HG03135 (cell line): ENCODE measurements around the gene MYO7A.

ENCODE experiments used
- ATAC-seq: cut with Tn5 transposase; IDR thresholded peaks from one replicate; pipeline ENCODE4 v1.9.1; 2021; ENCODE audit warnings: mild to moderate bottlenecking, moderate library complexity; ENCODE audit not compliant: unreplicated experiment

The MYO7A gene

GRCh38 chr11:77159219-77159936, 31.3 kb downstream of the MYO7A start:
- ATAC-seq, result no peak

DNA sequence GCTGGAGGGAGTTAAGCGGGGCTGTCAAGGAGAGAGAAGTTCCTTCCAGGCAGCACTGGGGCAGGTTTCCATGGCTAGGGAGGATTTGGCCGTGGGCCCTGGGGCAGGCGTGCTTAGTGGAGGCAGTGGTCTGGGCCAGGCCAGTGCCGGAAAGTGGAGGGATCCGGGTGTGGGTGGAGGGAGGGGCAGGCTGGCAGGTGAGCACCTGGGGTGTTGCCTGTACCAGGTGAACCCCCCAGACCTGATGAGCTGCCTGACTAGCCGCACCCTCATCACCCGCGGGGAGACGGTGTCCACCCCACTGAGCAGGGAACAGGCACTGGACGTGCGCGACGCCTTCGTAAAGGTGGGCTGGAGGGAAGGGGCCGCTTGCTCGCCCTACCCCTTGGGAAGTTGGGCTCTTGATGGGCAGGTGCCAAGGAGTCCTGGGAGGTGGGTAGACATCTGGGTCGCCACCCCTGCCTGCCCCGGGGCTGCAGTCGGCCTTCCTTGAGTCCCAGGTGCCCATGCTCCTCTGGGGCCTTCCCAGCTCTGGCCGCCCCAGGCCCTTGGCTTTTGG, 32.0 kb downstream of the MYO7A start:
- ATAC-seq, result no peak

DNA sequence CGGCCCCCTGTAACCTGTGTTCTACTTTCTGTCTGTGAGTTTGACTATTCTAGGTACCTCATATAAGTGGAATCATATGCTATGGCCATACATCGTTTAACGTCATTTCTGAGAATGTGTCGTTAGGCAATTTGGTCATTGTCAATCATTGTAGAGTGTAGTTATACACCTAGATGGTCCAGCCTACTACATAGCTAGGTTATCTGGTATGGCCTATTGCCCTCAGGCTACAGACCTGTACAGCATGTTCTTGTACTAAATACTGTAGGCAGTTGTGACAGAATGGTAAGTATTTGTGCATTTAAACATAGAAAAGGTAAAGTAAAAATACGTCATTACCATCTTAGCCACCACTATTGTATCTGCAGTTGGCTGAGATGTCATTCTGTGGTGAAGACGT, 35.2 kb downstream of the MYO7A start:
- no peak for ATAC-seq

GRCh38 chr11:77165066-77165465, 37.0 kb downstream of the MYO7A start:
- ATAC-seq, result no peak

DNA sequence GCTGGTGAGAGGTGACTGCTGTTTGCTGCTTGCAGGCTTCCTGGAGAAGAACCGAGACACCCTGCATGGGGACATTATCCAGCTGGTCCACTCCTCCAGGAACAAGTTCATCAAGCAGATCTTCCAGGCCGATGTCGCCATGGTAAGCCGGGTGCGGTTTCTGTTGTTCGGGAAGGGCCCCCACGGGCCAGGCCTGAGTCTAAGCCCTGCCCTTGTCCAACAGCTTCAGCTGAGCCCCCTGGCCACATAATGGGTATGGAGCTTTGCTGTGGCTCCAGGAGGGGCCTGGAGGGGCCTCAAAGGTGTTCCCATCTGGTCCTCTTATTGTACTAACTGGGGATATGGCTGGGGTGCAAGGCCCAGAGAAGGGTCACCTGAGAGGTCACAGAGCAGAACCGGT, 38.0 kb downstream of the MYO7A start:
- no peak for ATAC-seq

DNA sequence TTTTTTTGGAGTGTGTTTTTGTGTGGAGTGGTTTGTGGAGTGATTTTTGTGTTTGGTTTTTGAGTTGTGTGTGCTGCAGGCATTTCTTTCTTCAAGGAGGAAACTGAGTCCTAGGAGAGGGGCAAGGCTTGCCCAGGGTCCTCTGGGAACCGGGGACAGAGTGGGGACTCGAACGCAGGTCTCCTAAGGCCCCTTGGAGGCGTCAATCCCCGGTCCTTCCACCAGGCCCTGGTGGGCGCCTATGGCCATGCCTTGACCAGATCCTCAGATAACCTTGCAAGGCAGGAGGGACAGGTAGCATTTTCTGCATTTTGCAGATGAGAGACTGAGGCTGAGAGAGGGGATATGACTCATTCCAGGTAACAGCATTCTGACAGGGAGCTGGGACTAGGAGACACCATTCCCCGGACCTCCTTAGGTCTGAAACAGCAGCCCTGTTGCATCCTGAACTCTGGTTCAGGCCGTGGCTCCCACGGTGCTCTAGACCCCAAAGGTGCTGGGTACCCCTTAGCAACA, 39.1 kb downstream of the MYO7A start:
- no peak for ATAC-seq

DNA sequence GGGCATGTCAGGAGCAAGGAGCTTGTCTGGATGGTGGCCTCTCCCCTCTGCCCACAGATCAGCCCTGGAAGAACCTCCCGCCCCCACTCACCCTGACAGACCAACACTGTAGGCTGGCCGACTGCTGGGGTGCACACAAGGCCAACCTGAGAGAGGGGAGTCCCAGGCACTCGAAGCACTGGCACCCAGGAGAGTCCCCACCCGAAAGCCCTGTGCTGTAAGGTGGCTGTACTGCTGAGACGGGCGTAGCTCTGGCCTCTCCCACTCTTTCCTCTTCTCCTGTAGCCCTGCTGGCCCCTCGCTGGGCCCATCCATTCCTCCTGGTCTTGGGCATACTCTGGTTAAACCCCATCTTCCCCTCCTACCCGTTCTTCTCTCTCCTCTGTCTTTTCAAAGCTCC, 39.7 kb downstream of the MYO7A start:
- ATAC-seq, result no peak

DNA sequence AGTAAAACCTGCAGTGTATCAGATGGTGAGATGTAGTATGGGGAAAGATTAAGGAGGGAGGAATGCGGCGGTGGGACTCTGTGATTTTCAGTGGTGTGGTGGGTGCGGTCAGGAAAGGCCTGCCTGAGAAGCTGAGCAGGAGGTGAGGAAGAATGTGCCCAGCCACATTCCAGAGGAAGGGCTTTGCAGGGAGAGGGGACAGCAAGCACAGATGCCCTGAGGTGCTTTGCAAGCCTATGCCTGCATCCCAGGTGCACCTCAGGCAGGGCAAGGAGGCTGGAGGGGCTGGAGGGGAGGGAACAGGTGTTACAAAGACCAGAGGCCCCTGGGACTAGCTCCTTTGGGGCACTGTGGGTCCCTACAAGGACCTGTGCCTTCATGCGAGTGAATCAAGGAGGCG, 42.1 kb downstream of the MYO7A start:
- ATAC-seq, result no peak

DNA sequence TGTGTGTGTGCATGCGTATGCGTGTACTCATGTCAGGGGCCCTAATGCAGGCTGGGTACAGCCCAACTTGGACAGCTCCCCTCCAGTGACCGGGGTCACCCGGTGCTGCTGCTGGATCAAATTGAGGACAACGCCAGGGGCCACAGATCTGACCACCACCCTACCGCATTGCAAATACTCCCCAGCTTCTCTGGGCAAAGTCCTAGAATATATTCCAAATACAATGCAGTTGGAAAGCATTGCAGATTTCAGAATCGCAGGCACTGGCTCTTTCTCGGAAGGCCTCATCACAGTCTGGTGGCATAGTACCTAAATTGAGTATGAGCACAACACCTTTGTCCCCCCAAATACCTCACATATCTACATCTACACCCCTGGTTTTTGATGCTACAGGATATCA, 43.2 kb downstream of the MYO7A start:
- ATAC-seq, result no peak

- ATAC-seq, result no peak
These were observed 44.0 kb downstream of the MYO7A start for GRCh38 chr11:77171885-77172665.

DNA sequence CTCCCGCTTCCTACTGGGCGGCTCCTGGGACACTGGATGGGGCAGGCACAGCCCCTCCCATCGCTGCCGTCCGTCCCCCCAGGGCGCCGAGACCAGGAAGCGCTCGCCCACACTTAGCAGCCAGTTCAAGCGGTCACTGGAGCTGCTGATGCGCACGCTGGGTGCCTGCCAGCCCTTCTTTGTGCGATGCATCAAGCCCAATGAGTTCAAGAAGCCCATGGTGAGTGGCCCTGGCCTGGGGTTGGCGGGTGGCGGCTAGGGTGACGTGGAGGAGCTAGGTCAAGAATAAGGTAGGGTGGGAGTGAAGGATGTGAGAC, 44.6 kb downstream of the MYO7A start:
- no peak for ATAC-seq

- no peak for ATAC-seq
These were observed 45.4 kb downstream of the MYO7A start for GRCh38 chr11:77173494-77173893.

GRCh38 chr11:77174559-77174958, 46.5 kb downstream of the MYO7A start:
- ATAC-seq, result no peak

GRCh38 chr11:77175021-77175842, 47.2 kb downstream of the MYO7A start:
- ATAC-seq, result no peak

DNA sequence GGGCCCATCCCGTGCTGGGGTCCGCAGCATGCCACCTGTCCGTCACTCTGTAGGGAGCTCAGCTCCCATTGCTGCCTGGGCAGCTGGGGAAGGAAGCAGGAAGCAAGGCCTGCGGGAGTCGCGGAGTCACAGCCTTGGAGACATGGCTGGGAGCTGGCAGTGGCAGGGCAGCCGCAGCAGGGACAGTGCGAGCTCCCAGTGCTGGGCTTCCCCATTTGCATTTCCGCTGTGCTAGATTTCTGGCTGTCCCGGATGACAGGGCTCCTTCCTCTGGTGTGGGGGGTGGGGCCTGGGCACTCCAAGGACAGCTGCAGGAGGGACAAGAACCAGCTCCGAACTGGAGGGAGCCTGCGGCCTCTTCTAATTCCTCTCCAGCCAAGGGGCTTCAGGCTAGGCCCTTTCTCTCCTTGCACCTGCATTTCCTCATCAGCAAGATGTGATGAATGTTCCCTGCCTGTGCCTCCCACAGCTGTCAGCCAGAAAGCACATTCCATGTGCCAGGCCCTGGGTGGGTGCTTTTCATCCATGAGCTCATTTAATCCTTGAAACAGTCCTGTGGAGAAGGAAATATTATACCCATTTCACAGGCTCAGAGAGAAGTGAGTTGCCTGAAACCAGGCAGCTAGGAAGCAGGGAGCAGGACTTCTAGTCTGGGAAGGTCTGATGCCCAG, 48.0 kb downstream of the MYO7A start:
- no peak for ATAC-seq

GRCh38 chr11:77176996-77177395, 49.0 kb downstream of the MYO7A start:
- no peak for ATAC-seq

DNA sequence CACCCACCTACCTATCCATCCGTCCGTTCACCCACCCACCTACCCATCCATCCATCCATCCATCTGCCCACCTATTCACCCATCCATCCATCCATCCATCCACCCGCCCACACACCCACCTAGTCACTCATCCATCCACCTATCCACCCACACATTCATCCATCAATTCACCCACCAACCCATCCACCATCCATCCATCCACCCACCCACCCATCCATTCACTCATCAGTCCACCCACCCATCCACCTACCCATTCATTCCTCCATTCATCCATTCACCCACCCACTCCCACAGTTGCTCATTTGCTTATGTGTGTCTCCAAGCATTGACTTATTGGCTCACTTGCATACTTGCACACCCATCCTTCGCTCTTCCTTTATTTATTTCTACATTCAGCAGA, 50.1 kb downstream of the MYO7A start:
- no peak for ATAC-seq

DNA sequence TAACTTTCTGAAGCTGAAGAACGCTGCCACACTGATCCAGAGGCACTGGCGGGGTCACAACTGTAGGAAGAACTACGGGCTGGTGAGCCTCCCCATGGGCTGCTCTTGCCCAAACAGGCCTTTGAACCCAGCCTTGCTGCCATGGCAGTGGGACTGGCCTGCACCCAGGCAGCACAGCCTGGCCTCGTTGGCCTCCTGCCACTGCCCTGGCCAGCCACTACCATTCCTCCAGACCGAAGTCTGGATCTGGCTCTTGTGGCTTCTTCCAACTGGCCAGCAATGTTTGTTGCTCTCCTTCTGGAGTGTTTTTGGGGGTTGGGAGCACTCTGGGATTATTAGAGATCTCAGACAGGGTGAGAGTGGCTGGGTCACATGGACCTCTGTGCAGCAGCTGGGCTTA, 51.0 kb downstream of the MYO7A start:
- ATAC-seq, result no peak

GRCh38 chr11:77179681-77180080, 51.6 kb downstream of the MYO7A start:
- no peak for ATAC-seq

GRCh38 chr11:77180346-77180745, 52.3 kb downstream of the MYO7A start:
- ATAC-seq, result no peak

GRCh38 chr11:77181226-77181625, 53.2 kb downstream of the MYO7A start:
- ATAC-seq, result no peak
